Liver (tissue), 9 donors: ENCODE results near the gene DHRS12. TPM values are rescaled to one million over a fixed set of nuclear protein-coding genes. Genes with fewer than 3 reads are reported as not detected.

ENCODE experiments used
- DNase-seq: peaks from one replicate; pipeline ENCODE4 v3.0.0-alpha.2; 2017; ENCODE audit warnings: low spot score
- H3K27ac ChIP-seq, 2 donors: one replicate each; pipeline ENCODE4 v1.7.0; 2013; ENCODE audit warnings: inconsistent platforms in 2 of 2, low read length in 2 of 2, control low read depth in 1 of 2, low read depth in 1 of 2, mild to moderate bottlenecking in 1 of 2
- H3K27me3 ChIP-seq, 4 donors: one replicate each; pipeline versions ENCODE4 v1.6.1 to v1.7.0; 2013; ENCODE audit warnings: low read length in 3 of 4, inconsistent platforms in 1 of 4, mild to moderate bottlenecking in 1 of 4, moderate library complexity in 1 of 4; ENCODE audit not compliant: control insufficient read depth in 4 of 4, insufficient read depth in 4 of 4
- H3K36me3 ChIP-seq, 4 donors: one replicate each; pipeline versions ENCODE4 v1.6.1 to v1.7.0; 2013; ENCODE audit warnings: low read length in 3 of 4, mild to moderate bottlenecking in 3 of 4, low read depth in 1 of 4, moderate library complexity in 1 of 4; ENCODE audit not compliant: control insufficient read depth in 4 of 4, insufficient read depth in 3 of 4
- H3K4me1 ChIP-seq, 4 donors: one replicate each; pipeline versions ENCODE4 v1.6.1 to v1.7.0; 2013; ENCODE audit warnings: low read length in 3 of 4, mild to moderate bottlenecking in 3 of 4, moderate library complexity in 1 of 4; ENCODE audit not compliant: control insufficient read depth in 4 of 4, insufficient read depth in 4 of 4
- H3K4me3 ChIP-seq, 3 donors: one replicate each; pipeline versions ENCODE4 v1.6.1 to v1.7.0; 2013; ENCODE audit warnings: low read length in 3 of 3, control low read depth in 1 of 3, low read depth in 1 of 3, mild to moderate bottlenecking in 1 of 3
- H3K9ac ChIP-seq, 2 donors: one replicate each; pipeline ENCODE4 v1.7.0; 2013; ENCODE audit warnings: low read length in 2 of 2, mild to moderate bottlenecking in 2 of 2, moderate library complexity in 2 of 2, control low read depth in 1 of 2, low read depth in 1 of 2
- H3K9me3 ChIP-seq, 4 donors: one replicate each; pipeline versions ENCODE4 v1.6.1 to v1.7.0; 2013; ENCODE audit warnings: low read length in 3 of 4; ENCODE audit not compliant: control insufficient read depth in 4 of 4
- EGR1 ChIP-seq, 2 donors: IDR thresholded peaks; 2 replicates each; pipeline ENCODE4 v1.6.1; 2016 to 2018; ENCODE audit warnings: antibody characterized with exemption in 2 of 2, low read depth in 2 of 2
- FOXA2 ChIP-seq: IDR thresholded peaks from 2 replicates; pipeline ENCODE4 v1.6.1; 2016; ENCODE audit warnings: antibody characterized with exemption
- GABPA ChIP-seq, 2 donors: IDR thresholded peaks in 1 of 2; conservative IDR thresholded peaks in 1 of 2; 2 replicates each; pipeline ENCODE4 v1.6.1; 2016; ENCODE audit warnings: antibody characterized with exemption in 2 of 2, mild to moderate bottlenecking in 1 of 2, moderate library complexity in 1 of 2
- HNF4A ChIP-seq, 2 donors: conservative IDR thresholded peaks; 2 replicates each; pipeline ENCODE4 v1.6.1; 2016; ENCODE audit warnings: antibody characterized with exemption in 2 of 2, mild to moderate bottlenecking in 2 of 2
- HNF4G ChIP-seq: IDR thresholded peaks from 2 replicates; pipeline ENCODE4 v1.6.1; 2016; ENCODE audit warnings: antibody characterized with exemption
- JUND ChIP-seq, 2 donors: IDR thresholded peaks; 2 replicates each; pipeline ENCODE4 v1.6.1; 2016; ENCODE audit warnings: antibody characterized with exemption in 2 of 2
- MAX ChIP-seq: IDR thresholded peaks from 2 replicates; pipeline ENCODE4 v1.6.1; 2016; ENCODE audit warnings: antibody characterized with exemption
- REST ChIP-seq: IDR thresholded peaks from 2 replicates; pipeline ENCODE4 v1.6.1; 2016; ENCODE audit warnings: antibody characterized with exemption, mild to moderate bottlenecking
- RXRA ChIP-seq, 2 donors: IDR thresholded peaks; 2 replicates each; pipeline ENCODE4 v1.6.1; 2017 to 2018; ENCODE audit warnings: antibody characterized with exemption in 2 of 2, mild to moderate bottlenecking in 1 of 2
- SP1 ChIP-seq: IDR thresholded peaks from 2 replicates; pipeline ENCODE4 v1.6.1; 2018; ENCODE audit warnings: antibody characterized with exemption, mild to moderate bottlenecking
- TAF1 ChIP-seq: conservative IDR thresholded peaks from 2 replicates; pipeline ENCODE4 v1.6.1; 2016; ENCODE audit warnings: antibody characterized with exemption, mild to moderate bottlenecking
- YY1 ChIP-seq: IDR thresholded peaks from 2 replicates; pipeline ENCODE4 v1.6.1; 2016; ENCODE audit warnings: antibody characterized with exemption, mild to moderate bottlenecking
- WGBS: extraction: QIAGEN DNeasy Blood & Tissue Kit; methylation state at CpG from one replicate; pipeline ENCODE4 v1.1.7; 2013; 5-methylcytosine and 5-hydroxymethylcytosine counted together
- polyA plus RNA-seq, 2 donors: library from polyadenylated mRNA; stranded (reverse) in 1 of 2; unstranded in 1 of 2; fragments of 200-250 nt in 1 of 2; fragments of >200 nt in 1 of 2; fragmentation: Nextera tagmentation in 1 of 2; extraction: Ambion mirVana in 1 of 2; gene quantifications; one replicate each; pipeline versions ENCODE4 v1.2.1 to v1.2.3, GENCODE V29; 2013 to 2015
- total RNA-seq, 2 donors: library from RNA; depleted of rRNA; stranded (reverse); fragments of >200 nt; gene quantifications; one replicate each; pipeline ENCODE4 v1.2.3, GENCODE V29; 2014
- TF ChIP-seq, protein P1 (sequence below): IDR thresholded peaks from 2 replicates; pipeline ENCODE4 v1.6.1; 2016; ENCODE audit warnings: antibody characterized with exemption
- TF ChIP-seq, protein P2 (sequence below): IDR thresholded peaks from 2 replicates; pipeline ENCODE4 v1.6.1; 2016; ENCODE audit warnings: antibody characterized with exemption
- TF ChIP-seq, protein P3 (sequence below): fragments of 150-350 bp; IDR thresholded peaks from 2 replicates; pipeline ENCODE4 v1.5.1; 2017; ENCODE audit warnings: improper control_type of control experiment, low read depth, low read length; ENCODE audit not compliant: missing input control
- donor health status: healthy.
- donor health status: healthy.
- donor health status: healthy.
- donor health status: healthy.
- donor health status: healthy.

The DHRS12 gene
- total and polyA plus RNA-seq, 4 donors = 6.5 to 15.5 (median 9.3) TPM

DNA sequence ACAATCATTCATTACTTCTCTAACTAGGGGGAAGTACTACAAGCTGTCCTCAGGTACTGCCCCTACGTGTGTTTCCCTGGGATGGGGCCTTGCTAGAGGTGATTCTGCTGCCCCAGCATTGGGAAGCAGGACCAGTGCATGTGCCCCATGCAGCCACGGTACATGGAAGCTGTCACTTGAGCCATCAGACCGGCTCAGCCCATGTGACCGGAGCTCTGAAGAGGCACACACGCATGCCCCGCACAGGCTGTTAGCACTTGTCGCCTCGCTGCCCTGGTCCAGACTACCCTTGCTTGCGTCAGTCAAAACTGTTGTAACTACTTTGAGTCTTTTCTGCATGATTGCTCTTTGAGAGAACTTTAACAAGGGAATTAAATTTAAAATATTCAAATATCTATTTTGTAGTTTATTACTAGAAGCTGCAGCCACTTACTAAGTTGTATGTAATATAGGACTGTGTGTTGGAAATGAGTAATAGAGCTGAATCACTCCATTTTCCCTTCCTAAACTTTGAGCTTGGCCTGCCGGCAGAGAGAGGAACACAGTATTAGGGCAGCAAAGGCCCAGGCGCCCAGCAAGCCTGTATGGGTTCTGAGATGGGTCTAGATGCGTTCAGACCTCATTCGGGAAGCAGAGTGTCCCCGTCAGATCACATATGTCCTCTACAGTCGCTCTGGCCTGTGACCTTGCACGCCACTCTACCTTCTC is 42.2 kb downstream of the DHRS12 start:
- Histone ChIP-seq H3K4me3 (no peak overlapping the region), H3K27me3 (no peaks in the 10 kb centered on the region), H3K36me3 (peaks cover 4 to 40% (median 23%) of the 10 kb centered on the region in 4 donors), H3K4me1 (no peaks in the 10 kb centered on the region), H3K9ac (no peak overlapping the region), H3K27ac (no peak overlapping the region), H3K9me3 (no peaks in the 10 kb centered on the region)
- TF ChIP-seq, protein P1, sequence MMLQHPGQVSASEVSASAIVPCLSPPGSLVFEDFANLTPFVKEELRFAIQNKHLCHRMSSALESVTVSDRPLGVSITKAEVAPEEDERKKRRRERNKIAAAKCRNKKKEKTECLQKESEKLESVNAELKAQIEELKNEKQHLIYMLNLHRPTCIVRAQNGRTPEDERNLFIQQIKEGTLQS = no peak
- TF ChIP-seq YY1 = no peak
- no peak for TF ChIP-seq RXRA (IDR thresholded peaks at IDR 0.05)
- TF ChIP-seq HNF4G = no peak
- TF ChIP-seq TAF1 = no peak
- TF ChIP-seq EGR1 (IDR thresholded peaks at IDR 0.05; ENCODE audit: low read depth in 2 of 2) = no peak
- TF ChIP-seq, protein P2, sequence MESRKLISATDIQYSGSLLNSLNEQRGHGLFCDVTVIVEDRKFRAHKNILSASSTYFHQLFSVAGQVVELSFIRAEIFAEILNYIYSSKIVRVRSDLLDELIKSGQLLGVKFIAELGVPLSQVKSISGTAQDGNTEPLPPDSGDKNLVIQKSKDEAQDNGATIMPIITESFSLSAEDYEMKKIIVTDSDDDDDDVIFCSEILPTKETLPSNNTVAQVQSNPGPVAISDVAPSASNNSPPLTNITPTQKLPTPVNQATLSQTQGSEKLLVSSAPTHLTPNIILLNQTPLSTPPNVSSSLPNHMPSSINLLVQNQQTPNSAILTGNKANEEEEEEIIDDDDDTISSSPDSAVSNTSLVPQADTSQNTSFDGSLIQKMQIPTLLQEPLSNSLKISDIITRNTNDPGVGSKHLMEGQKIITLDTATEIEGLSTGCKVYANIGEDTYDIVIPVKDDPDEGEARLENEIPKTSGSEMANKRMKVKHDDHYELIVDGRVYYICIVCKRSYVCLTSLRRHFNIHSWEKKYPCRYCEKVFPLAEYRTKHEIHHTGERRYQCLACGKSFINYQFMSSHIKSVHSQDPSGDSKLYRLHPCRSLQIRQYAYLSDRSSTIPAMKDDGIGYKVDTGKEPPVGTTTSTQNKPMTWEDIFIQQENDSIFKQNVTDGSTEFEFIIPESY = no peak
- no peak for TF ChIP-seq JUND (IDR thresholded peaks at IDR 0.05)
- no peak for TF ChIP-seq HNF4A (conservative IDR thresholded peaks at IDR 0.05)
- DNase-seq = no peak
- WGBS = 99% methylated on average over 16 of the region's 16 CpGs

- WGBS = 95% methylated on average over 12 of the region's 12 CpGs
- Histone ChIP-seq H3K27me3 (no peaks in the 10 kb centered on the region), H3K4me3 (no peak overlapping the region), H3K9me3 (no peaks in the 10 kb centered on the region), H3K4me1 (no peaks in the 10 kb centered on the region), H3K36me3 (peaks cover 12 to 49% (median 30%) of the 10 kb centered on the region in 4 donors), H3K27ac (no peak overlapping the region), H3K9ac (no peak overlapping the region)
- DNase-seq = no peak
- TF ChIP-seq HNF4A (conservative IDR thresholded peaks at IDR 0.05) (no peak), TAF1 (no peak), JUND (IDR thresholded peaks at IDR 0.05) (no peak), SP1 (no peak), EGR1 (IDR thresholded peaks at IDR 0.05; ENCODE audit: low read depth in 2 of 2) (no peak), REST (no peak), FOXA2 (no peak), MAX (no peak), RXRA (IDR thresholded peaks at IDR 0.05) (no peak), GABPA (IDR thresholded peaks at IDR 0.05 in 1 of 2, conservative IDR thresholded peaks at IDR 0.05 in 1 of 2) (no peak), HNF4G (no peak)
- TF ChIP-seq, protein P3, sequence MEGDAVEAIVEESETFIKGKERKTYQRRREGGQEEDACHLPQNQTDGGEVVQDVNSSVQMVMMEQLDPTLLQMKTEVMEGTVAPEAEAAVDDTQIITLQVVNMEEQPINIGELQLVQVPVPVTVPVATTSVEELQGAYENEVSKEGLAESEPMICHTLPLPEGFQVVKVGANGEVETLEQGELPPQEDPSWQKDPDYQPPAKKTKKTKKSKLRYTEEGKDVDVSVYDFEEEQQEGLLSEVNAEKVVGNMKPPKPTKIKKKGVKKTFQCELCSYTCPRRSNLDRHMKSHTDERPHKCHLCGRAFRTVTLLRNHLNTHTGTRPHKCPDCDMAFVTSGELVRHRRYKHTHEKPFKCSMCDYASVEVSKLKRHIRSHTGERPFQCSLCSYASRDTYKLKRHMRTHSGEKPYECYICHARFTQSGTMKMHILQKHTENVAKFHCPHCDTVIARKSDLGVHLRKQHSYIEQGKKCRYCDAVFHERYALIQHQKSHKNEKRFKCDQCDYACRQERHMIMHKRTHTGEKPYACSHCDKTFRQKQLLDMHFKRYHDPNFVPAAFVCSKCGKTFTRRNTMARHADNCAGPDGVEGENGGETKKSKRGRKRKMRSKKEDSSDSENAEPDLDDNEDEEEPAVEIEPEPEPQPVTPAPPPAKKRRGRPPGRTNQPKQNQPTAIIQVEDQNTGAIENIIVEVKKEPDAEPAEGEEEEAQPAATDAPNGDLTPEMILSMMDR = no peak
- TF ChIP-seq, protein P1 = no peak
- TF ChIP-seq, protein P2 = no peak
These were observed 43.4 kb downstream of the DHRS12 start for GRCh38 chr13:51760592-51760991.
